Endometrial microvascular endothelial cells (primary cell): ENCODE measurements around the gene ULK3. TPM values are rescaled to one million over a fixed set of nuclear protein-coding genes. Genes with fewer than 3 reads are reported as not detected.

ENCODE experiments used
- in situ Hi-C: cut with HindIII; loops from 2 replicates; pipeline ENCODE4 v1.10.0; 2017; ENCODE audit warnings: low sequenced_read_pairs, low pct_unique_long_range_greater_than_20kb; ENCODE audit errors: inconsistent ontology term
- total RNA-seq: library from RNA; depleted of rRNA; stranded (reverse); fragments of >200 nt; gene quantifications from one replicate; pipeline ENCODE4 v1.2.3, GENCODE V29; 2015; ENCODE audit errors: inconsistent ontology term

The ULK3 gene
- total RNA-seq, 1 donor from 2014 or later = 40.2 TPM

- in situ Hi-C loops = no loop called here
Measured at GRCh38 chr15:74808078-74808839, 34.7 kb downstream of the ULK3 start.

DNA sequence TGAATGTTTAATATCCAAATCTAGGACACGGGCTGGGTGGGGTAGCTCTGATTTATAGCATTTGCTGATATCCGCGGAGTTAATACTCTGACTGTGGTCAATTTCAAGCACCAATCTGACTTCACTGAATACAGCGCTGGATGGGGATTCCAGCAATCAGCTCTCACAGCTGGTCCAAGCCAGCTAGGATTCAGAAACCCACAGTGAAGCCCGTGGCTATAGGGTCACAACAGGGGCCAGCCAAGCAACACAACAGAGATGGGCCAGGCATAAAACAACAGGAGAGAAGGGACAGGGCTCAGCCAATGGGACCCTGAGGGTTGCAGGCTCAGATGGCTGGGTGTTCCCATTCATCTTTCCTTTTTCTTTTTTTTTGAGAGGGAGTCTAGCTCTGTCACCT is 35.7 kb downstream of the ULK3 start:
- in situ Hi-C loops = no loop called here

DNA sequence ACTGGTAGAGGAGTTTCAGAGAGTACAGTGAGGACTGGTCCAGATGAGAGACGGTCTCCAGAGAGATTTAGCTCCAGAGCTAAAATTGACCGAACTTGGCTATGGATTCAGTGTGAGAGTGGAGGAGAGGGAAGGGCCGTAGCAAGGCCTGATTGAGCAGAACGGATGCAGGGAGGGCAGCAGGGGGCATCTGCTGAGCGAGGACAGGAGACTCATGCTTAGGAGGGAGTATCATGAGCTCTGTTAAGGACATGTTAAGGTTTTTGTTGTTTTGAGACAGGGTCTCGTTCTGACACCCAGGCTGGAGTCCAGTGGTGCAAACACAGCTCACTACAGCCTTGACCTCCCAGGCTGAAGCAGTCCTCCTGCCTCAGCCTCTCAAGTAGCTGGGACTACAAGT is 38.0 kb downstream of the ULK3 start:
- in situ Hi-C loops = no loop called here

GRCh38 chr15:74802862-74803447 is 40.0 kb downstream of the ULK3 start:
- in situ Hi-C loops = no loop called here

GRCh38 chr15:74802290-74802689 is 40.7 kb downstream of the ULK3 start:
- in situ Hi-C loops = no loop called here

DNA sequence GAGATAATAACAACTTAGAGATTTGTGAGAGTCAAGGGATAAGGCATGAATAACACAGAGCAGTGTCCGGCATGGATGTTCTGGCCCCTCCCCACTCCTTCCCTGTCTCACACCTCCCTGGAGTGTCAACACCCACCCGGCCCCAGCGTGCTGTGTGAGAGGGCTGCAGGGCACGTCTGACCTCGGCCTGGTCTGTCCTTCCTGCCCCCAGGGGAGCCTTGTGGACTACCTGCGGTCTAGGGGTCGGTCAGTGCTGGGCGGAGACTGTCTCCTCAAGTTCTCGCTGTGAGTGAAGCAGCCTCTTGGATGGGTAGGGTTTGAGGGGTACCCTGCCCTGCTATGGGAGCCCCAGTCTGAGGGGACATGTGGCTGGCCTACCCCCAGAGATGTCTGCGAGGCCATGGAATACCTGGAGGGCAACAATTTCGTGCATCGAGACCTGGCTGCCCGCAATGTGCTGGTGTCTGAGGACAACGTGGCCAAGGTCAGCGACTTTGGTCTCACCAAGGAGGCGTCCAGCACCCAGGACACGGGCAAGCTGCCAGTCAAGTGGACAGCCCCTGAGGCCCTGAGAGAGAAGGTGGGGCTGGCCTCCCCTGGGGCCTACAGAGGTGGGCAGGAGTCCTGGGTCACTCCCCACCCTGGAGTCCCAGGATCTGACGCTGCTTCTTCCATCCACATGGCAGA is 41.5 kb downstream of the ULK3 start:
- in situ Hi-C loops = no loop called here

DNA sequence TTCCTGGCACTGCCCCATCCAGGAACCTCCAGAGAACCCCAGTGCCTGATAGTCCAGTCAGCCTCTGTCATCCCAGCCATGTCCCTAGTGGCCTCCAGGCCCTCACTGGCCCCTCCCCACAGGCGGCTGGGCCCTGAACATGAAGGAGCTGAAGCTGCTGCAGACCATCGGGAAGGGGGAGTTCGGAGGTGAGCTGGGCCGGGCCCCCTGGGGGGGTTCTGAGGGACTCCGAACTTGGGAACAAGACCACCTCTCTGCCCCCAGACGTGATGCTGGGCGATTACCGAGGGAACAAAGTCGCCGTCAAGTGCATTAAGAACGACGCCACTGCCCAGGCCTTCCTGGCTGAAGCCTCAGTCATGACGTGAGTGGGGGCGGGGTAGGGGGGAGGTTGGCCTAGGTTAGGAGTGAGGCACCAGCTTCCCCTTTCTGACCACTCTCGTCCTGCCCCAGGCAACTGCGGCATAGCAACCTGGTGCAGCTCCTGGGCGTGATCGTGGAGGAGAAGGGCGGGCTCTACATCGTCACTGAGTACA is 42.3 kb downstream of the ULK3 start:
- in situ Hi-C loops = no loop called here

GRCh38 chr15:74799856-74800558 is 42.9 kb downstream of the ULK3 start:
- in situ Hi-C loops = no loop called here

DNA sequence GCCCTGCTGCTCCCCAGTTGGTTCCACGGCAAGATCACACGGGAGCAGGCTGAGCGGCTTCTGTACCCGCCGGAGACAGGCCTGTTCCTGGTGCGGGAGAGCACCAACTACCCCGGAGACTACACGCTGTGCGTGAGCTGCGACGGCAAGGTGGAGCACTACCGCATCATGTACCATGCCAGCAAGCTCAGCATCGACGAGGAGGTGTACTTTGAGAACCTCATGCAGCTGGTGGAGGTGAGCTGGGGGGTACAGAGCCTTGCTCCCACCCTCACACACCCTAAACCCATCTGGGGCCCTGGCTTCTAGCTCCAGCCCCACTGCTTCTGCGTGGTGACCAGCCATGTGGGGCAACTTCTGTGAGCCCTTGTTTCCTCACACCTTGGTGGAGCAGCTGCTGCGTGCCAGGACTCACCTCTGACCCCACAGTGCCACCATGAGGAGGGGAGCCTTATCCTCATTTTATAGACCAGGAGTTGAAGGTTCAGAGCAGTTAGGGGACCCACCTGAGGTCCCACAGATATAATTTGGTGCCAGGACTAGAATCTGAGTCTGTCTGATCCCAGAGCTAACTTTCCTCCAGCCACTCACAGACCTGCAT is 43.6 kb downstream of the ULK3 start:
- in situ Hi-C loops = no loop called here

GRCh38 chr15:74798388-74799254 is 44.3 kb downstream of the ULK3 start:
- in situ Hi-C loops = no loop called here

GRCh38 chr15:74795966-74796625 is 46.9 kb downstream of the ULK3 start:
- in situ Hi-C loops = no loop called here

DNA sequence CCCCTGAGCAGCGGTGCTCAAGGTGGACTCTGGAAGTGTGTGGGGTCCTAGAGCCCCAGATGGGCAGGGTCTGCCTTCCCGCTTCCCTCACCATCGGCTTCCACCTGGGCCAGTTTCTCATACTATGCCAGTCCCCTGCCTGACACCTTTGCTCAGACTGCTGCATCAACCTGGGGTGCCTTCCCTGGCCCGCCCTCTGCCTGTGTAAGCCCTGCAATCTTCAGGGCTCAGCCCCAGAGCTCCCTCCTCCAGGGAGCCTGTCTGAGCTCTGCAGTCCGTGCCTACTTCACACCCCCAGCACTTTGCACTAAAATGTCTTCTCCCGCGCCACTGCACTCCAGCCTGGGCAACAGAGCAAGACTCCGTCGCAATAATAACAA is 48.0 kb downstream of the ULK3 start:
- in situ Hi-C loops = no loop called here

- in situ Hi-C loops = no loop called here
Measured at GRCh38 chr15:74794248-74794969, 48.5 kb downstream of the ULK3 start.

DNA sequence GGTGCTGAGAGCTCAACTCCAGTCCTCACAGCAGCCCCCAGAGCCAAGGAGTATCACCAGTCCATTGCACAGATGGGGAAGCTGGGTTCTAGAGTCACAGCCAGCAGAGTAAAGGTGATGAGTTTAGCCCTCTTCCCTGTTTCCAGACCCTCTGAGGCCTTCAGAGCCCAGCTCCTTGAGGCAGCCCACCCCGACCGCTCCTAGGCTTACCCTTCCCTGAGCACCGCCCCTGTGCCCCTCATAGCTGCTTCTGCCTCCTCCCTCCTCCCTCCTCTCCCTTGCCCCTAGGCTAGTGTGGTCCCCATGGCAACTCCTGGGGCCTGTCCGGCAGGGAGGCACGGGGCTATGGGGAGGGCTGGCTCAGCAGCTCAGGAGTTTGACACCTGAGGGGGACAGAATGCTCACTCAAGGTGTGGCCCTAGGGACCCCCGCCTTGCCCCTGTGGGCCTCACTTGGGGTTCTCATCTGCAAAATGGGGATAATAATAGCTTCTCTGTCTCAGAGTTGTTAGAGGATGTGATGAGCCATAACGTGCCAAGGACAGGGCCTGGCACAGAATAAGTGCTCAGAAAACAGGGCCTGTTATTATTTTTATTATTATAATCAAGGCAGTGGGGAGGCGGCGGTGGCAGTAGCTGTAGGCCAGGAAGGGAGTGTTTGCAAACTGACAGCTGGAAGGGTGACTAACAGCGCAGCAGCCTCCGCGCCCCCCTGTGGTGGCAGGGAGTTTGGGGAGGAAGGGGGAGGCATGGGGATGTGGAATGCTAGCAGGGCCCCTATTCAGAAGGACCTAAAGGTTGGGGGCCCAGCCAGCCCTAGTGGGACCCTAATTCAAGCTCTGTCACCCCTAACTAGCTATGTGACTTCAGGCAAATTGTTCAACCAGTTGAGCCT is 49.6 kb downstream of the ULK3 start:
- in situ Hi-C loops = no loop called here

DNA sequence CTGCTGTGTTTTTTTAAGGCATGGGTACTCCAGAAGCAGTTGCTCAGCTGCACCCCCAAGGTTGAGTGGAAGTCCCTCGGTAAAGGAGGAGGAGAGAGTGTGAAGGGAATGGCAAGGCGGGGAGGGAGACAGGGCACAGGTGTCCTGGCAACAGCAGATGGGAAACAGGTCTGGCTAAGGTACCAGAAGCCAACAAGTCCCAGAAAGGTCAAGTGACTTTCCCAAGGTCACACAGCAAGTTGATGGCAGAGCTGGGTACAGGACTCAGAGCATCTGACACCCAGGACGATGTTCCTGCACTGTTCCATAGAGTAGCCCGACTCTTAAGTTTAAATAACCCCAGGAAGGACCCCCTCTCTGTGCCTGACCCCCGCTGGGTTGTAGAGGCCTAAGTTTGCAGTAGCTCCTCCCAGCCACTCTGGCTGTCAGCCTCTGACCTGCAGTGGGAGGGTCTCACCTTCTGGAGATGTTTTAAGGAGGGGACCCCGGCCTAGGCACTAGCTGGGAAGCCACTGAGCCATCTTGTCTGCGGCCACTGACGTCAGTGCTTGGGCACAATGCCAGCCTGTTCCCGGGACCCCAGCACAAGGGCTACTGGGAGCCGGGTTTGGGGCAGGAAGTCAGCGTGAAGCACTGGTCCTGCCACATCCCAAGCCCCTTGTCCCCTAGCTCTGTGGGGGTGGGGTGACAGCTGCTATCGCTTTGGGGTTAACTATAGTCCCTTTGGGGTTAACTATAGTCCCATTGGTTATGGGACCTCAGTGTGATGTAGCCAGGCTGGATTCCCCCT is 50.5 kb downstream of the ULK3 start:
- in situ Hi-C loops = no loop called here
